NB4 (cell line): ENCODE data around the gene SEMA3F.

Experiments used
- CTCF ChIP-seq: IDR thresholded peaks from one replicate; pipeline ENCODE4 v1.5.1; 2012; ENCODE audit warnings: low read depth, low read length
- MAX ChIP-seq: IDR thresholded peaks from 2 replicates; pipeline ENCODE4 v1.6.1; 2011; ENCODE audit warnings: low read depth, low read length
- MYC ChIP-seq: IDR thresholded peaks from 2 replicates; pipeline ENCODE4 v1.6.1; 2011; ENCODE audit warnings: low read depth, low read length
- POLR2A ChIP-seq: IDR thresholded peaks from 2 replicates; pipeline ENCODE4 v1.6.1; 2011; ENCODE audit warnings: mild to moderate bottlenecking; ENCODE audit not compliant: insufficient read length; ENCODE audit errors: extremely low read depth

GRCh38 chr3:50120364-50121071, 34.6 kb upstream of the SEMA3F start:
- TF ChIP-seq CTCF (no peak), POLR2A (no peak), MAX (no peak), MYC (no peak)
